ENCODE measurements around the gene CAMK1G. TPM values are rescaled to one million over a fixed set of nuclear protein-coding genes. Genes with fewer than 3 reads are reported as not detected.

CAMK1G gene
- total RNA-seq, 1 experiment from 2014 or later: not detected

GRCh38 chr1:209619696-209620486 is 36.4 kb downstream of the CAMK1G start:
- H3K4me3 ChIP-seq (replicated peaks in 1 of 2; ENCODE audit: low read depth in 1 of 2, low read length in 2 of 2): no peak overlapping the region
- no peak overlapping the region for H3K9ac ChIP-seq (ENCODE audit: low read length)
- POLR2A ChIA-PET: no interaction called here
- no peak overlapping the region for H2AFZ ChIP-seq (ENCODE audit: low read depth, low read length, poor library complexity, severe bottlenecking)
- BruUV-seq (replicated peaks): no TSS peak
- no peaks in the 10 kb centered on the region for H3K9me2 ChIP-seq (ENCODE audit: insufficient read depth)
- H3K36me3 ChIP-seq (ENCODE audit: control insufficient read depth in 1 of 2, insufficient read depth in 2 of 2, low read length in 2 of 2): peaks cover 0 to 11% of the 10 kb centered on the region in 2 experiments; a peak in 3 of 4 replicates
- RAD21 ChIA-PET (ENCODE audit: low non-redundant PET in 1 of 2, low total read pairs in 2 of 2, uncharacterized antibody in 2 of 2, unreplicated experiment in 2 of 2): no interaction called here
- H3K4me2 ChIP-seq (ENCODE audit: low read length): no peak overlapping the region
- CTCF ChIA-PET: interaction anchor here (0.8 kb wide), 1 partner anchor 7 kb away, joined by 3 read pairs; no protein-coding TSS in a partner anchor
- no peak for DNase-seq (ENCODE audit: low read depth, low spot score)
- no peaks in the 10 kb centered on the region for H3K9me3 ChIP-seq (ENCODE audit: control insufficient read depth in 1 of 2, insufficient read depth in 1 of 2, low read depth in 1 of 2, low read length in 2 of 2)
- no peak for ATAC-seq
- no peaks in the 10 kb centered on the region for H3K79me2 ChIP-seq (ENCODE audit: insufficient read depth, low read length)
- H4K20me1 ChIP-seq (ENCODE audit: insufficient read depth): no peaks in the 10 kb centered on the region
- TF ChIP-seq REST (IDR thresholded peaks at IDR 0.05; ENCODE audit: low read depth) (no peak), CBX3 (IDR thresholded peaks at IDR 0.05; ENCODE audit: low read depth) (no peak), YY1 (IDR thresholded peaks at IDR 0.05; ENCODE audit: extremely low read depth, insufficient replicate concordance, low read depth, low read length) (no peak), SP1 (IDR thresholded peaks at IDR 0.05; ENCODE audit: low read depth) (no peak), EGR1 (IDR thresholded peaks at IDR 0.05; ENCODE audit: low read depth) (no peak), SIN3A (IDR thresholded peaks at IDR 0.05; ENCODE audit: low read depth) (no peak)
- TF ChIP-seq, protein P1, sequence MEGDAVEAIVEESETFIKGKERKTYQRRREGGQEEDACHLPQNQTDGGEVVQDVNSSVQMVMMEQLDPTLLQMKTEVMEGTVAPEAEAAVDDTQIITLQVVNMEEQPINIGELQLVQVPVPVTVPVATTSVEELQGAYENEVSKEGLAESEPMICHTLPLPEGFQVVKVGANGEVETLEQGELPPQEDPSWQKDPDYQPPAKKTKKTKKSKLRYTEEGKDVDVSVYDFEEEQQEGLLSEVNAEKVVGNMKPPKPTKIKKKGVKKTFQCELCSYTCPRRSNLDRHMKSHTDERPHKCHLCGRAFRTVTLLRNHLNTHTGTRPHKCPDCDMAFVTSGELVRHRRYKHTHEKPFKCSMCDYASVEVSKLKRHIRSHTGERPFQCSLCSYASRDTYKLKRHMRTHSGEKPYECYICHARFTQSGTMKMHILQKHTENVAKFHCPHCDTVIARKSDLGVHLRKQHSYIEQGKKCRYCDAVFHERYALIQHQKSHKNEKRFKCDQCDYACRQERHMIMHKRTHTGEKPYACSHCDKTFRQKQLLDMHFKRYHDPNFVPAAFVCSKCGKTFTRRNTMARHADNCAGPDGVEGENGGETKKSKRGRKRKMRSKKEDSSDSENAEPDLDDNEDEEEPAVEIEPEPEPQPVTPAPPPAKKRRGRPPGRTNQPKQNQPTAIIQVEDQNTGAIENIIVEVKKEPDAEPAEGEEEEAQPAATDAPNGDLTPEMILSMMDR (IDR thresholded peaks at IDR 0.05 in 2 of 3, conservative IDR thresholded peaks at IDR 0.05 in 1 of 3; ENCODE audit: borderline replicate concordance in 1 of 3, insufficient read depth in 1 of 3, low read depth in 2 of 3, low read length in 2 of 3): no peak
- no peak overlapping the region for H3K27ac ChIP-seq (ENCODE audit: low read depth, low read length)
- H3K4me1 ChIP-seq (ENCODE audit: control insufficient read depth in 1 of 2, insufficient read depth in 2 of 2, low read length in 2 of 2): peaks cover 0 to under 1% of the 10 kb centered on the region in 2 experiments; a peak in 1 of 4 replicates
- intact Hi-C loops (cut with micrococcal nuclease): no loop called here
- no peaks in the 10 kb centered on the region for H3K27me3 ChIP-seq (ENCODE audit: insufficient read depth, low read length)
